ENCODE results near the gene IFNK.

- TF ChIP-seq POLR2A (IDR thresholded peaks at IDR 0.05) (no peak), CTCF (IDR thresholded peaks at IDR 0.05) (no peak)
These were observed 26.1 kb upstream of the IFNK start for GRCh38 chr9:27497883-27498417.

All from heart left ventricle (tissue), 13 donors.